Measurements from ENCODE around the gene COG5. TPM values are rescaled to one million over a fixed set of nuclear protein-coding genes. Genes with fewer than 3 reads are reported as not detected.

The COG5 gene
- total and polyA plus RNA-seq, 2 of the 8 experiments (the other 6 are each of a cell fraction or from before 2014, with no cell fraction given), result 10.5 to 28.1 TPM

DNA sequence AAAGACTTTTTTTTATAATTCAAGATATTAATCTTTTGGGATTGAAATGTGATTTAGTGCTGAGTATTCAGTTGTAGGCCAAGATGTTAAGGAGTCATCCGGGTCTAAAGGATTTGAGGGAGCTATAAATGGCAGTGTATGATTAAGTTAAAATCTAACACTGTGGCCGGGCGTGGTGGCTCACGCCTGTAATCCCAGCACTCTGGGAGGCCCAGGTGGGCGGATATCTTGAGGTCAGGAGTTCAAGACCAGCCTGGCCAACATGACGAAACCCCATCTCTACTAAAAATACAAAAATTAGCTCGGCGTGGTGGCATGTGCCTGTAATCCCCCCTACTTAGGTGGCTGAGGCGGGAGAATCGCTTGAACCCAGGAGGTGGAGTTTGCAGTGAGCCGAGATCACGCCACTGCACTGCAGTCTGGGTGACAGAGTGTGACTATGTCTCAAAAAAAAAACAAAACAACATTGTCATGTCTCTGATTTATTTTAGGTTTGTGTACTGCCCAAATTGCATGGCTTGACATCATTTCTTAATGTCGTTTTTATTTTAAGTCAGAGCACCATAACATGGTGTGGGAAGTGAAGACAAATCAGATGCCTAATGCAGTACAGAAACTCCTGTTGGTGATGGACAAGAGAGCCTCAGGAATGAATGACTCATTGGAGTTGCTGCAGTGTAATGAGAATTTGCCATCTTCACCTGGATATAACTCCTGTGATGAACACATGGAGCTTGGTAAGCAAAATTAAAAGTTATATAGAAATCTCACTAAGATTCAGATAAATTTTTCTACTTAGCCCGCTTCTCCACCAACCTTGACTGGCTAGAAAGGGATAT lies 384.2 kb downstream of the COG5 start (continued):
- no peak for TF ChIP-seq RFX5 (IDR thresholded peaks at IDR 0.05; ENCODE audit: borderline replicate concordance, low read depth, low read length)
- TF ChIP-seq, protein P1, sequence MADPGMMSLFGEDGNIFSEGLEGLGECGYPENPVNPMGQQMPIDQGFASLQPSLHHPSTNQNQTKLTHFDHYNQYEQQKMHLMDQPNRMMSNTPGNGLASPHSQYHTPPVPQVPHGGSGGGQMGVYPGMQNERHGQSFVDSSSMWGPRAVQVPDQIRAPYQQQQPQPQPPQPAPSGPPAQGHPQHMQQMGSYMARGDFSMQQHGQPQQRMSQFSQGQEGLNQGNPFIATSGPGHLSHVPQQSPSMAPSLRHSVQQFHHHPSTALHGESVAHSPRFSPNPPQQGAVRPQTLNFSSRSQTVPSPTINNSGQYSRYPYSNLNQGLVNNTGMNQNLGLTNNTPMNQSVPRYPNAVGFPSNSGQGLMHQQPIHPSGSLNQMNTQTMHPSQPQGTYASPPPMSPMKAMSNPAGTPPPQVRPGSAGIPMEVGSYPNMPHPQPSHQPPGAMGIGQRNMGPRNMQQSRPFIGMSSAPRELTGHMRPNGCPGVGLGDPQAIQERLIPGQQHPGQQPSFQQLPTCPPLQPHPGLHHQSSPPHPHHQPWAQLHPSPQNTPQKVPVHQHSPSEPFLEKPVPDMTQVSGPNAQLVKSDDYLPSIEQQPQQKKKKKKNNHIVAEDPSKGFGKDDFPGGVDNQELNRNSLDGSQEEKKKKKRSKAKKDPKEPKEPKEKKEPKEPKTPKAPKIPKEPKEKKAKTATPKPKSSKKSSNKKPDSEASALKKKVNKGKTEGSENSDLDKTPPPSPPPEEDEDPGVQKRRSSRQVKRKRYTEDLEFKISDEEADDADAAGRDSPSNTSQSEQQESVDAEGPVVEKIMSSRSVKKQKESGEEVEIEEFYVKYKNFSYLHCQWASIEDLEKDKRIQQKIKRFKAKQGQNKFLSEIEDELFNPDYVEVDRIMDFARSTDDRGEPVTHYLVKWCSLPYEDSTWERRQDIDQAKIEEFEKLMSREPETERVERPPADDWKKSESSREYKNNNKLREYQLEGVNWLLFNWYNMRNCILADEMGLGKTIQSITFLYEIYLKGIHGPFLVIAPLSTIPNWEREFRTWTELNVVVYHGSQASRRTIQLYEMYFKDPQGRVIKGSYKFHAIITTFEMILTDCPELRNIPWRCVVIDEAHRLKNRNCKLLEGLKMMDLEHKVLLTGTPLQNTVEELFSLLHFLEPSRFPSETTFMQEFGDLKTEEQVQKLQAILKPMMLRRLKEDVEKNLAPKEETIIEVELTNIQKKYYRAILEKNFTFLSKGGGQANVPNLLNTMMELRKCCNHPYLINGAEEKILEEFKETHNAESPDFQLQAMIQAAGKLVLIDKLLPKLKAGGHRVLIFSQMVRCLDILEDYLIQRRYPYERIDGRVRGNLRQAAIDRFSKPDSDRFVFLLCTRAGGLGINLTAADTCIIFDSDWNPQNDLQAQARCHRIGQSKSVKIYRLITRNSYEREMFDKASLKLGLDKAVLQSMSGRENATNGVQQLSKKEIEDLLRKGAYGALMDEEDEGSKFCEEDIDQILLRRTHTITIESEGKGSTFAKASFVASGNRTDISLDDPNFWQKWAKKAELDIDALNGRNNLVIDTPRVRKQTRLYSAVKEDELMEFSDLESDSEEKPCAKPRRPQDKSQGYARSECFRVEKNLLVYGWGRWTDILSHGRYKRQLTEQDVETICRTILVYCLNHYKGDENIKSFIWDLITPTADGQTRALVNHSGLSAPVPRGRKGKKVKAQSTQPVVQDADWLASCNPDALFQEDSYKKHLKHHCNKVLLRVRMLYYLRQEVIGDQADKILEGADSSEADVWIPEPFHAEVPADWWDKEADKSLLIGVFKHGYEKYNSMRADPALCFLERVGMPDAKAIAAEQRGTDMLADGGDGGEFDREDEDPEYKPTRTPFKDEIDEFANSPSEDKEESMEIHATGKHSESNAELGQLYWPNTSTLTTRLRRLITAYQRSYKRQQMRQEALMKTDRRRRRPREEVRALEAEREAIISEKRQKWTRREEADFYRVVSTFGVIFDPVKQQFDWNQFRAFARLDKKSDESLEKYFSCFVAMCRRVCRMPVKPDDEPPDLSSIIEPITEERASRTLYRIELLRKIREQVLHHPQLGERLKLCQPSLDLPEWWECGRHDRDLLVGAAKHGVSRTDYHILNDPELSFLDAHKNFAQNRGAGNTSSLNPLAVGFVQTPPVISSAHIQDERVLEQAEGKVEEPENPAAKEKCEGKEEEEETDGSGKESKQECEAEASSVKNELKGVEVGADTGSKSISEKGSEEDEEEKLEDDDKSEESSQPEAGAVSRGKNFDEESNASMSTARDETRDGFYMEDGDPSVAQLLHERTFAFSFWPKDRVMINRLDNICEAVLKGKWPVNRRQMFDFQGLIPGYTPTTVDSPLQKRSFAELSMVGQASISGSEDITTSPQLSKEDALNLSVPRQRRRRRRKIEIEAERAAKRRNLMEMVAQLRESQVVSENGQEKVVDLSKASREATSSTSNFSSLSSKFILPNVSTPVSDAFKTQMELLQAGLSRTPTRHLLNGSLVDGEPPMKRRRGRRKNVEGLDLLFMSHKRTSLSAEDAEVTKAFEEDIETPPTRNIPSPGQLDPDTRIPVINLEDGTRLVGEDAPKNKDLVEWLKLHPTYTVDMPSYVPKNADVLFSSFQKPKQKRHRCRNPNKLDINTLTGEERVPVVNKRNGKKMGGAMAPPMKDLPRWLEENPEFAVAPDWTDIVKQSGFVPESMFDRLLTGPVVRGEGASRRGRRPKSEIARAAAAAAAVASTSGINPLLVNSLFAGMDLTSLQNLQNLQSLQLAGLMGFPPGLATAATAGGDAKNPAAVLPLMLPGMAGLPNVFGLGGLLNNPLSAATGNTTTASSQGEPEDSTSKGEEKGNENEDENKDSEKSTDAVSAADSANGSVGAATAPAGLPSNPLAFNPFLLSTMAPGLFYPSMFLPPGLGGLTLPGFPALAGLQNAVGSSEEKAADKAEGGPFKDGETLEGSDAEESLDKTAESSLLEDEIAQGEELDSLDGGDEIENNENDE (IDR thresholded peaks at IDR 0.05; ENCODE audit: insufficient replicate concordance, low read length), result no peak
- TF ChIP-seq HDAC2 (IDR thresholded peaks at IDR 0.05; ENCODE audit: borderline replicate concordance in 1 of 2, low read depth in 2 of 2, low read length in 2 of 2), result no peak
- TF ChIP-seq RXRA (IDR thresholded peaks at IDR 0.05; ENCODE audit: insufficient read depth, low read depth, low read length), result no peak
- no peak for TF ChIP-seq FOSL1 (IDR thresholded peaks at IDR 0.05; ENCODE audit: insufficient read depth, low read depth, low read length)
- no peak for TF ChIP-seq NANOG (IDR thresholded peaks at IDR 0.05; ENCODE audit: insufficient read depth, low read depth, low read length, poor library complexity, severe bottlenecking)
